Fibroblast of lung (primary cell): ENCODE data around the gene SNX6. TPM values are rescaled to one million over a fixed set of nuclear protein-coding genes. Genes with fewer than 3 reads are reported as not detected.
"Not testable (repeated sequence)": the region's sequence is repeated elsewhere in the genome, so short reads cannot be mapped to it uniquely, and the experiment has no call there.

ENCODE experiments used
- DNase-seq, 2 donors: peaks; one replicate each; pipeline versions ENCODE4 v3.0.0 to v3.0.0-alpha.2; 2010; ENCODE audit warnings: low read depth in 2 of 2
- H2AFZ ChIP-seq: 2 replicates; pipeline ENCODE4 v1.5.1; 2012; ENCODE audit warnings: low read length, control low read depth, inconsistent platforms
- H3K27ac ChIP-seq: 2 replicates; pipeline ENCODE4 v1.5.1; 2011; ENCODE audit warnings: low read length, control low read depth; ENCODE audit not compliant: insufficient read depth
- H3K27me3 ChIP-seq: 2 replicates; pipeline ENCODE4 v1.5.1; 2011; ENCODE audit warnings: mild to moderate bottlenecking, low read length; ENCODE audit not compliant: control insufficient read depth, insufficient read depth
- H3K36me3 ChIP-seq: 2 replicates; pipeline ENCODE4 v1.5.1; 2011; ENCODE audit warnings: low read length; ENCODE audit not compliant: control insufficient read depth, insufficient read depth
- H3K4me1 ChIP-seq: 2 replicates; pipeline ENCODE4 v1.5.1; 2011; ENCODE audit warnings: low read length; ENCODE audit not compliant: control insufficient read depth, insufficient read depth; ENCODE audit errors: extremely low read depth
- H3K4me2 ChIP-seq: 2 replicates; pipeline ENCODE4 v1.5.1; 2011; ENCODE audit warnings: low read length, control low read depth; ENCODE audit not compliant: insufficient read depth; ENCODE audit errors: extremely low read depth
- H3K4me3 ChIP-seq, 4 experiments: fragments of 200-600 bp in 1 of 4; sonication (generic) in 1 of 4; replicated peaks in 1 of 4; 2 replicates each; pipeline ENCODE4 v1.5.1; 2011 to 2016; ENCODE audit warnings: low read length in 4 of 4, low read depth in 3 of 4, mild to moderate bottlenecking in 3 of 4, control low read depth in 2 of 4, inconsistent platforms in 1 of 4, mixed read lengths in 1 of 4; ENCODE audit not compliant: insufficient read depth in 1 of 4; ENCODE audit errors: control extremely low read depth in 1 of 4
- H3K79me2 ChIP-seq: 2 replicates; pipeline ENCODE4 v1.5.1; 2012; ENCODE audit warnings: mild to moderate bottlenecking, low read length, inconsistent platforms; ENCODE audit not compliant: control insufficient read depth, insufficient read depth
- H3K9ac ChIP-seq: 2 replicates; pipeline ENCODE4 v1.5.1; 2011; ENCODE audit warnings: mild to moderate bottlenecking, low read length, control low read depth; ENCODE audit not compliant: insufficient read depth
- H3K9me3 ChIP-seq: 2 replicates; pipeline ENCODE4 v1.5.1; 2012; ENCODE audit warnings: low read depth, low read length; ENCODE audit not compliant: control insufficient read depth, insufficient read depth
- H4K20me1 ChIP-seq: 2 replicates; pipeline ENCODE4 v1.5.1; 2011; ENCODE audit warnings: low read length; ENCODE audit not compliant: control insufficient read depth, insufficient read depth; ENCODE audit errors: extremely low read depth
- CTCF ChIP-seq, 2 donors: IDR thresholded peaks in 1 of 2; conservative IDR thresholded peaks in 1 of 2; 1 replicate in 1 of 2; 2 replicates in 1 of 2; pipeline ENCODE4 v1.5.1; 2011 to 2012; ENCODE audit warnings: low read length in 2 of 2, control low read depth in 1 of 2, inconsistent platforms in 1 of 2, low read depth in 1 of 2, mild to moderate bottlenecking in 1 of 2
- EZH2 ChIP-seq: IDR thresholded peaks from 2 replicates; pipeline ENCODE4 v1.5.1; 2012; ENCODE audit warnings: low read length, control low read depth, mild to moderate bottlenecking; ENCODE audit errors: missing control alignments
- polyA plus RNA-seq, 2 donors: library from polyadenylated mRNA; depleted of rRNA in 1 of 2; stranded (reverse) in 1 of 2; unstranded in 1 of 2; fragments of >200 nt; gene quantifications; 2 replicates each; pipeline ENCODE4 v1.2.1, GENCODE V29; 2011 to 2012; ENCODE audit warnings: missing spikeins in 1 of 2
- total RNA-seq: library from RNA; depleted of rRNA; stranded (reverse); fragments of >200 nt; gene quantifications from 2 replicates; pipeline ENCODE4 v1.2.1, GENCODE V29; 2014

Gene SNX6
- total and polyA plus RNA-seq, 2 donors (not counting 1 experiment from before 2014, with no cell fraction given) = 131 to 232 TPM

GRCh38 chr14:34554540-34555250 lies 75.3 kb downstream of the SNX6 start:
- no peak overlapping the region for H3K4me2 ChIP-seq
- H3K36me3 ChIP-seq = no peaks in the 10 kb centered on the region
- TF ChIP-seq CTCF (conservative IDR thresholded peaks at IDR 0.05 in 1 of 2, IDR thresholded peaks at IDR 0.05 in 1 of 2; ENCODE audit: low read depth in 1 of 2, low read length in 2 of 2) (no peak), EZH2 (no peak)
- no peaks in the 10 kb centered on the region for H3K27me3 ChIP-seq
- H3K9me3 ChIP-seq = no peaks in the 10 kb centered on the region
- no peak overlapping the region for H2AFZ ChIP-seq
- no peak overlapping the region for H3K27ac ChIP-seq
- H3K4me1 ChIP-seq = no peaks in the 10 kb centered on the region
- H4K20me1 ChIP-seq = no peaks in the 10 kb centered on the region
- no peaks in the 10 kb centered on the region for H3K79me2 ChIP-seq
- peak in 1 of 2 donors; percentile 6 for DNase-seq
- peak overlapping the region in 1 of 4 experiments; percentile 1 for H3K4me3 ChIP-seq
- H3K9ac ChIP-seq = no peak overlapping the region

GRCh38 chr14:34549276-34549966 lies 80.5 kb downstream of the SNX6 start:
- H3K27me3 ChIP-seq, H3K9ac ChIP-seq, H3K27ac ChIP-seq, H4K20me1 ChIP-seq, H3K4me1 ChIP-seq, DNase-seq, H3K4me3 ChIP-seq, H3K4me2 ChIP-seq, H3K79me2 ChIP-seq, H2AFZ ChIP-seq, H3K9me3 ChIP-seq, H3K36me3 ChIP-seq: not testable (repeated sequence)

- no peak for DNase-seq
- Histone ChIP-seq H3K79me2 (no peaks in the 10 kb centered on the region), H3K4me1 (no peaks in the 10 kb centered on the region), H4K20me1 (no peaks in the 10 kb centered on the region), H3K9me3 (no peaks in the 10 kb centered on the region), H3K9ac (no peak overlapping the region), H3K4me2 (no peak overlapping the region), H3K36me3 (no peaks in the 10 kb centered on the region), H3K27ac (no peak overlapping the region), H3K4me3 (no peak overlapping the region), H3K27me3 (no peaks in the 10 kb centered on the region), H2AFZ (no peak overlapping the region)
- TF ChIP-seq EZH2 = no peak
- TF ChIP-seq CTCF (conservative IDR thresholded peaks at IDR 0.05 in 1 of 2, IDR thresholded peaks at IDR 0.05 in 1 of 2; ENCODE audit: low read depth in 1 of 2, low read length in 2 of 2) = no peak
Measured at GRCh38 chr14:34548472-34548981, 81.4 kb downstream of the SNX6 start.

GRCh38 chr14:34547136-34547520 lies 82.8 kb downstream of the SNX6 start:
- H3K79me2 ChIP-seq, H3K4me3 ChIP-seq, H3K27ac ChIP-seq, H3K9me3 ChIP-seq, H4K20me1 ChIP-seq, H3K27me3 ChIP-seq, DNase-seq, H3K4me1 ChIP-seq, H3K4me2 ChIP-seq, H2AFZ ChIP-seq, H3K9ac ChIP-seq, H3K36me3 ChIP-seq: not testable (repeated sequence)

- not testable (repeated sequence) for H3K4me3 ChIP-seq, H3K9ac ChIP-seq, H3K79me2 ChIP-seq, H3K4me1 ChIP-seq, H3K9me3 ChIP-seq, H3K36me3 ChIP-seq, H3K27ac ChIP-seq, H4K20me1 ChIP-seq, H3K27me3 ChIP-seq, H3K4me2 ChIP-seq, DNase-seq, H2AFZ ChIP-seq
Measured at GRCh38 chr14:34546272-34547135, 83.4 kb downstream of the SNX6 start.
